Activated naive CD4-positive, alpha-beta T cell treated with anti-CD3 and anti-CD28 coated beads, Interleukin-2, amount 10 ng/mL, durations not matched to agents 7 days and 5 days (primary cell): ENCODE results near the gene MRPL12.

Experiments used
- CTCF ChIA-PET: fragments of 350-600 bp; sonication (Branson Sonifier 250); formaldehyde crosslinking; loops from one replicate; lab custom pipeline; 2021; ENCODE audit warnings: antibody characterized with exemption; lab: Charles Lee
- DNase-seq: peaks from one replicate; pipeline ENCODE4 v3.0.0-alpha.2; 2020
- H3K27ac Mint-ChIP-seq: one replicate; pipeline ENCODE4 v1.8.0; 2021; ENCODE audit warnings: mild to moderate bottlenecking, moderate library complexity, mixed read lengths
- H3K27me3 Mint-ChIP-seq: one replicate; pipeline ENCODE4 v1.8.0; 2021; ENCODE audit warnings: mild to moderate bottlenecking, mixed read lengths
- H3K36me3 Mint-ChIP-seq: one replicate; pipeline ENCODE4 v1.8.0; 2021; ENCODE audit warnings: mixed read lengths
- H3K4me1 Mint-ChIP-seq: one replicate; pipeline ENCODE4 v1.8.0; 2021; ENCODE audit warnings: mixed read lengths
- H3K4me3 Mint-ChIP-seq: one replicate; pipeline ENCODE4 v1.8.0; 2021; ENCODE audit warnings: mild to moderate bottlenecking, moderate library complexity, mixed read lengths
- H3K9me3 Mint-ChIP-seq: one replicate; pipeline ENCODE4 v1.8.0; 2021; ENCODE audit warnings: mixed read lengths

The MRPL12 gene

DNA sequence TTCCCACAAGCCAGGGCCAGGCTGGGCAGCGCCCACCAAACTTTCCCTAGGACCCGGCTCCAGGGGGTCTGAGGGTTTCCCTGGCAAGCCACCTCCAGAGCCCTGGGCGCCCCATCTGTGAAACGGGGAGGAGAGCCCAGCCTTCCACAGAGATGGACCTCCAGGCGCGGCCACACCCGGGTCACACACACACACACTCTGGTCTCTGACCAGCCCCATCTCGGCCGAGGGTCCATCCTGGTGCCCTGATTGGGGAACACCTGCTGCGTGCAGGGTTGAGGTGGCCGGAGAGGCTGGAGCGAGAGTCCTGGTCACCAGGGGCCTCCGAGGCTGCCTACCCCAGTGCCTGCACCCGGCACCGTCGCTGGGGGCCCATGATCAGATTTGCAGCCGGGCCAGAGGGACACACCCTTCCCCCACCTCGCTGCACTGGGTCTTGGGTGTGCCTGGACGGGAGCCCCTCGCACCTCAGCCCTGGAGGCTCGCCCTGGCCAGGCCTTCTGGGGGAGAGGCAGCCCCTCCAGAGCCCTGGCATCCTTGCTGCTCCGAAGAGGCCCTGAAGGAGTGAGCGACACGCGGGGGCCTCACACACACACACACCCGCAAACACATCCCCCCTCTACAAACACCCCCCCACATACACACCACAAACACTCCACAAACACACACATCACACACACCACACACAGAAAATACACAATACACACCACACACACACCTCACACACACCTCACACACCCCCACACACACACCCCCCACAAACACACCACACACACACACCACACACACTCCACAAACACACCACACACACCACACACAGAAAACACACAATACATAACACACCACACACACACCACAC is 38.7 kb downstream of the MRPL12 start:
- Mint-ChIP-seq H3K36me3 (no peaks in the 10 kb centered on the region), H3K9me3 (no peaks in the 10 kb centered on the region), H3K27me3 (peaks cover 49% of the 10 kb centered on the region), H3K27ac (no peak overlapping the region), H3K4me3 (no peak overlapping the region), H3K4me1 (no peaks in the 10 kb centered on the region)
- CTCF ChIA-PET: no interaction called here
- DNase-seq: no peak
